CD14-positive monocyte (primary cell): ENCODE data around the gene CA11. TPM values are rescaled to one million over a fixed set of nuclear protein-coding genes. Genes with fewer than 3 reads are reported as not detected.

Source experiments
- DNase-seq, 3 donors: peaks; one replicate each; pipeline ENCODE4 v3.0.0-alpha.2; 2011 to 2022
- H2AFZ ChIP-seq: 2 replicates; pipeline ENCODE4 v1.6.0; 2012; ENCODE audit warnings: mild to moderate bottlenecking, low read depth, low read length, inconsistent platforms; ENCODE audit not compliant: insufficient read depth, poor library complexity, severe bottlenecking
- H3K27ac ChIP-seq, 2 donors: 1 replicate in 1 of 2; 2 replicates in 1 of 2; pipeline ENCODE4 v1.5.1; 2012 to 2013; ENCODE audit warnings: low read length in 2 of 2, control low read depth in 1 of 2, inconsistent platforms in 1 of 2, low read depth in 1 of 2, mild to moderate bottlenecking in 1 of 2
- H3K27me3 ChIP-seq, 2 donors: one replicate each; pipeline versions ENCODE4 v1.6.0 to v1.6.1; 2011 to 2013; ENCODE audit warnings: low read length in 2 of 2; ENCODE audit not compliant: control insufficient read depth in 2 of 2, insufficient read depth in 2 of 2
- H3K36me3 ChIP-seq, 2 donors: replicated peaks in 1 of 2; 1 replicate in 1 of 2; 2 replicates in 1 of 2; pipeline versions ENCODE4 v1.5.1 to v1.6.1; 2012 to 2013; ENCODE audit warnings: low read length in 2 of 2, control low read depth in 1 of 2, inconsistent platforms in 1 of 2, mild to moderate bottlenecking in 1 of 2; ENCODE audit not compliant: insufficient read depth in 2 of 2, control insufficient read depth in 1 of 2
- H3K4me1 ChIP-seq, 2 donors: 1 replicate in 1 of 2; 2 replicates in 1 of 2; pipeline versions ENCODE4 v1.5.1 to v1.6.1; 2012 to 2013; ENCODE audit warnings: low read length in 2 of 2, control low read depth in 1 of 2, inconsistent platforms in 1 of 2, mild to moderate bottlenecking in 1 of 2, moderate library complexity in 1 of 2; ENCODE audit not compliant: insufficient read depth in 2 of 2, control insufficient read depth in 1 of 2
- H3K4me2 ChIP-seq: replicated peaks from 2 replicates; pipeline ENCODE3; 2012; ENCODE audit warnings: low read length, moderate library complexity, mild to moderate bottlenecking; ENCODE audit not compliant: poor library complexity, severe bottlenecking; ENCODE audit errors: extremely low read depth
- H3K4me3 ChIP-seq, 3 experiments: fragments of 200-600 bp in 1 of 3; sonication (generic) in 1 of 3; replicated peaks in 1 of 3; 1 replicate in 2 of 3; 2 replicates in 1 of 3; pipeline ENCODE4 v1.5.1; 2011 to 2013; ENCODE audit warnings: low read length in 3 of 3, mild to moderate bottlenecking in 3 of 3, control low read depth in 2 of 3, low read depth in 2 of 3, inconsistent platforms in 1 of 3, moderate library complexity in 1 of 3
- H3K79me2 ChIP-seq: 2 replicates; pipeline ENCODE4 v1.6.0; 2012; ENCODE audit warnings: mild to moderate bottlenecking, control low read depth, inconsistent platforms, low read length, moderate library complexity; ENCODE audit not compliant: insufficient read depth
- H3K9ac ChIP-seq: 2 replicates; pipeline ENCODE4 v1.6.0; 2017; ENCODE audit warnings: low read length, mild to moderate bottlenecking; ENCODE audit not compliant: insufficient read depth, poor library complexity, severe bottlenecking
- H3K9me3 ChIP-seq, 2 donors: replicated peaks in 1 of 2; 1 replicate in 1 of 2; 2 replicates in 1 of 2; pipeline versions ENCODE4 v1.5.1 to v1.6.1; 2012 to 2013; ENCODE audit warnings: low read length in 2 of 2, control low read depth in 1 of 2; ENCODE audit not compliant: control insufficient read depth in 1 of 2, insufficient read depth in 1 of 2
- H4K20me1 ChIP-seq: 2 replicates; pipeline ENCODE4 v1.6.0; 2012; ENCODE audit warnings: mild to moderate bottlenecking, low read length, control low read depth, moderate library complexity; ENCODE audit not compliant: insufficient read depth
- H3K27ac Mint-ChIP-seq, 7 donors: one replicate each; pipeline ENCODE4 v1.8.0; 2020; ENCODE audit warnings: mild to moderate bottlenecking in 7 of 7, mixed read lengths in 7 of 7, moderate library complexity in 6 of 7, inconsistent platforms in 2 of 7
- H3K27me3 Mint-ChIP-seq, 3 donors: one replicate each; pipeline ENCODE4 v1.8.0; 2021 to 2022; ENCODE audit warnings: low read depth in 3 of 3, mild to moderate bottlenecking in 3 of 3, mixed read lengths in 3 of 3, moderate library complexity in 3 of 3, inconsistent platforms in 1 of 3
- H3K36me3 Mint-ChIP-seq, 2 donors: one replicate each; pipeline ENCODE4 v1.8.0; 2020; ENCODE audit warnings: mixed read lengths in 2 of 2, inconsistent platforms in 1 of 2, mild to moderate bottlenecking in 1 of 2
- H3K4me1 Mint-ChIP-seq: one replicate; pipeline ENCODE4 v1.8.0; 2020; ENCODE audit warnings: mild to moderate bottlenecking, mixed read lengths
- H3K4me3 Mint-ChIP-seq, 2 donors: one replicate each; pipeline ENCODE4 v1.8.0; 2020; ENCODE audit warnings: mild to moderate bottlenecking in 2 of 2, mixed read lengths in 2 of 2, moderate library complexity in 1 of 2
- H3K9me3 Mint-ChIP-seq, 7 donors: one replicate each; pipeline ENCODE4 v1.8.0; 2020 to 2022; ENCODE audit warnings: mixed read lengths in 7 of 7, mild to moderate bottlenecking in 6 of 7, moderate library complexity in 6 of 7, inconsistent platforms in 2 of 7
- WGBS: methylation state at CpG from one replicate; pipeline ENCODE4 v1.1.5; 2013; ENCODE audit warnings: missing lambda C conversion rate; ENCODE audit not compliant: insufficient coverage; 5-methylcytosine and 5-hydroxymethylcytosine counted together
- intact Hi-C, 2 donors: fragments of 100-400 bp; cut with micrococcal nuclease; formaldehyde crosslinking; loops; one replicate each; pipeline versions ENCODE4 v1.15.0 to v1.15.1; 2023
- polyA plus RNA-seq, 3 donors: library from polyadenylated mRNA; depleted of rRNA in 1 of 3; unstranded in 2 of 3; stranded (reverse) in 1 of 3; fragments of 300-500 nt in 2 of 3; fragments of >200 nt in 1 of 3; fragmentation: Illumina TruSeq in 2 of 3; gene quantifications; 1 replicate in 2 of 3; 2 replicates in 1 of 3; pipeline ENCODE4 v1.2.3, GENCODE V29; 2012 to 2021
- TF ChIP-seq, protein P1 (sequence below): fragments of 200-600 bp; IDR thresholded peaks from one replicate; pipeline ENCODE4 v1.8.0; 2022; ENCODE audit warnings: antibody characterized with exemption, mild to moderate bottlenecking

Gene CA11
- polyA plus RNA-seq, 3 donors, result 1.1 to 4.9 (median 1.8) TPM

DNA sequence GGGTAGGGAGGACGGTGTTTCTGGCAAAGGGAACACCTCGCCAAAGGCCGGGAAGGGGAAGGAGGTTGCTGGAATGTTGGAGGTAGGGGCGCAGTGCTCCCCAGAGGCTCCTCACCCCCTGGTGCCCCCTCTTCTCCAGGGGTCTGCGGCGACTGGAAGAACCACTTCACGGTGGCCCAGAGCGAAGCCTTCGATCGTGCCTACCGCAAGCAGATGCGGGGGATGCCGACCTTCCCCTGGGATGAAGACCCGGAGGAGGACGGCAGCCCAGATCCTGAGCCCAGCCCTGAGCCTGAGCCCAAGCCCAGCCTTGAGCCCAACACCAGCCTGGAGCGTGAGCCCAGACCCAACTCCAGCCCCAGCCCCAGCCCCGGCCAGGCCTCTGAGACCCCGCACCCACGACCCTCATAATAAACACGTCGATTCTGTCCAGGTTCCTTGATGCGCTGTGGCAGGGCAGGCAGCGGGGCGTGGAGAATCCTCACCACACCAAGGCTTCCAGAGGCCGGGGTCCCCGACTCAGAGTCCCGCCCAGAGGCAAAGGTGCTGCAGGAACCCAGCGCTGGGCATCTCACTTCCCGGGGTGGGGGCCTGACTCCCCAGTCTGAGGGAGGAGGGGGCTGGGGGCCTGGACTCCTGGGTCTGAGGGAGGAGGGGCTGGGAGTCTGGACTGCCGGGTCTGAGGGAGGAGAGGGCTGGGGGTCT lies 46.8 kb downstream of the CA11 start:
- WGBS, result 89% methylated on average over 22 of the region's 30 CpGs
- no peaks in the 10 kb centered on the region for H3K4me1 ChIP-seq
- Mint-ChIP-seq H3K4me3 (no peak overlapping the region), H3K36me3 (no peaks in the 10 kb centered on the region), H3K4me1 (peaks cover 2% of the 10 kb centered on the region), H3K27me3 (peaks cover 4 to 7% (median 5%) of the 10 kb centered on the region in 3 donors), H3K9me3 (peaks cover 0 to 2% (median 0%) of the 10 kb centered on the region in 7 donors), H3K27ac (no peak overlapping the region)
- H3K79me2 ChIP-seq, result no peaks in the 10 kb centered on the region
- no peaks in the 10 kb centered on the region for H4K20me1 ChIP-seq
- H3K4me2 ChIP-seq, result no peak overlapping the region
- H3K9me3 ChIP-seq, result no peaks in the 10 kb centered on the region
- no peak overlapping the region for H3K4me3 ChIP-seq
- no peaks in the 10 kb centered on the region for H3K36me3 ChIP-seq
- TF ChIP-seq, protein P1, sequence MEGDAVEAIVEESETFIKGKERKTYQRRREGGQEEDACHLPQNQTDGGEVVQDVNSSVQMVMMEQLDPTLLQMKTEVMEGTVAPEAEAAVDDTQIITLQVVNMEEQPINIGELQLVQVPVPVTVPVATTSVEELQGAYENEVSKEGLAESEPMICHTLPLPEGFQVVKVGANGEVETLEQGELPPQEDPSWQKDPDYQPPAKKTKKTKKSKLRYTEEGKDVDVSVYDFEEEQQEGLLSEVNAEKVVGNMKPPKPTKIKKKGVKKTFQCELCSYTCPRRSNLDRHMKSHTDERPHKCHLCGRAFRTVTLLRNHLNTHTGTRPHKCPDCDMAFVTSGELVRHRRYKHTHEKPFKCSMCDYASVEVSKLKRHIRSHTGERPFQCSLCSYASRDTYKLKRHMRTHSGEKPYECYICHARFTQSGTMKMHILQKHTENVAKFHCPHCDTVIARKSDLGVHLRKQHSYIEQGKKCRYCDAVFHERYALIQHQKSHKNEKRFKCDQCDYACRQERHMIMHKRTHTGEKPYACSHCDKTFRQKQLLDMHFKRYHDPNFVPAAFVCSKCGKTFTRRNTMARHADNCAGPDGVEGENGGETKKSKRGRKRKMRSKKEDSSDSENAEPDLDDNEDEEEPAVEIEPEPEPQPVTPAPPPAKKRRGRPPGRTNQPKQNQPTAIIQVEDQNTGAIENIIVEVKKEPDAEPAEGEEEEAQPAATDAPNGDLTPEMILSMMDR, result no peak
- H3K27ac ChIP-seq, result no peak overlapping the region
- intact Hi-C loops, result no loop called here
- no peak overlapping the region for H3K9ac ChIP-seq
- DNase-seq, result no peak
- H3K27me3 ChIP-seq, result no peaks in the 10 kb centered on the region
- no peak overlapping the region for H2AFZ ChIP-seq

DNA sequence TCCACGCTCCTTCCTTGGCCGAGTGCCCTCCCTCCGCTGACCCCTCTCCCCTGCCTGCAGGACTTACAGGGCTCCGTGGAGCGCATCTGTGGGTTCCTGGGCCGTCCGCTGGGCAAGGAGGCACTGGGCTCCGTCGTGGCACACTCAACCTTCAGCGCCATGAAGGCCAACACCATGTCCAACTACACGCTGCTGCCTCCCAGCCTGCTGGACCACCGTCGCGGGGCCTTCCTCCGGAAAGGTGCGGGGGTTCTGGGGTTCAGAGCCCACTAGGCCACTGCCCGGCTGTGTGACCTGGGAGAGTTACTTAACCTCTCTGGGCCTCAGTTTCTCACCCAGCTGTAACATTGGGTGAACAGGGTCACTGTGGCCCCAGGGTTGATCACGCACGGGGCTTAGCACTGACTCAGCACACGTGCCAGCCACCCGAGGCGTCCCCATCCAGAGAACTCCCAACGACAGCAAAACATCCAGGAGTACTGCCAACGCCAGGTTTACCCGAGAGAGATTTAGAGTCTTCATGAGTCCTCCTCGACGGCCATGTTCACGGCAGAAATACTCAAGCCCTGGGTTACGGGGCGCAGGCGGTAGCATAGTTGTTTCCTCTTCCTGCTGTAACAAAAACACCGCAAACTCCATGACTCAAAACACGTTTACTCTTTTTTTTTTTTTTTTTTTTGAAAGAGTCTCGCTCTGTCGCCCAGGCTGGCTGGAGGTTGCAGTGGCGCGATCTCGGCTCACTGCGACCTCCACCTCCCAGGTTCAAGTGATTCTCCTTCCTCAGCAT lies 49.1 kb downstream of the CA11 start:
- intact Hi-C loops, result no loop called here
- Mint-ChIP-seq H3K4me1 (no peaks in the 10 kb centered on the region), H3K27ac (peak overlapping the region in 1 of 7 donors; percentile 81), H3K9me3 (peaks cover 0 to 2% (median 0%) of the 10 kb centered on the region in 7 donors), H3K27me3 (peaks cover 4 to 8% (median 7%) of the 10 kb centered on the region in 3 donors), H3K36me3 (no peaks in the 10 kb centered on the region), H3K4me3 (peak overlapping the region in 1 of 2 donors; percentile 51)
- Histone ChIP-seq H3K79me2 (no peaks in the 10 kb centered on the region), H3K9ac (no peak overlapping the region), H3K4me3 (no peak overlapping the region), H3K4me2 (no peak overlapping the region), H3K27ac (no peak overlapping the region), H4K20me1 (no peaks in the 10 kb centered on the region), H3K9me3 (no peaks in the 10 kb centered on the region), H2AFZ (no peak overlapping the region), H3K4me1 (no peaks in the 10 kb centered on the region), H3K27me3 (no peaks in the 10 kb centered on the region), H3K36me3 (no peaks in the 10 kb centered on the region)
- TF ChIP-seq, protein P1, result no peak
- DNase-seq, result peak in 1 of 3 donors; percentile 45
- WGBS, result 82% methylated on average over 32 of the region's 39 CpGs
